HG03571 (cell line): ENCODE results near the gene SUCLG2.
A peak's percentile ranks its signal among the peaks of the same experiment; 100 is the strongest.

Experiments used
- ATAC-seq: cut with Tn5 transposase; IDR thresholded peaks from one replicate; pipeline ENCODE4 v1.9.1; 2021; ENCODE audit not compliant: unreplicated experiment

Gene SUCLG2

GRCh38 chr3:67521053-67521646 is 133.3 kb downstream of the SUCLG2 start:
- ATAC-seq, result peak; percentile 52

GRCh38 chr3:67518236-67518635 is 136.2 kb downstream of the SUCLG2 start:
- ATAC-seq, result no peak

GRCh38 chr3:67517781-67518180 is 136.6 kb downstream of the SUCLG2 start:
- no peak for ATAC-seq

GRCh38 chr3:67516496-67516895 is 137.9 kb downstream of the SUCLG2 start:
- ATAC-seq, result no peak

- ATAC-seq, result no peak
Observed at GRCh38 chr3:67515778-67516177, 138.6 kb downstream of the SUCLG2 start.

GRCh38 chr3:67509471-67510075 is 144.8 kb downstream of the SUCLG2 start:
- no peak for ATAC-seq

GRCh38 chr3:67507584-67507983 is 146.8 kb downstream of the SUCLG2 start:
- no peak for ATAC-seq

- ATAC-seq, result no peak
Observed at GRCh38 chr3:67500709-67501108, 153.7 kb downstream of the SUCLG2 start.

- no peak for ATAC-seq
Observed at GRCh38 chr3:67497746-67498145, 156.7 kb downstream of the SUCLG2 start.

GRCh38 chr3:67495751-67496150 is 158.7 kb downstream of the SUCLG2 start:
- no peak for ATAC-seq

GRCh38 chr3:67493808-67494207 is 160.6 kb downstream of the SUCLG2 start:
- no peak for ATAC-seq

- ATAC-seq, result no peak
Observed at GRCh38 chr3:67490658-67491057, 163.8 kb downstream of the SUCLG2 start.

GRCh38 chr3:67489816-67490215 is 164.6 kb downstream of the SUCLG2 start:
- ATAC-seq, result no peak

- ATAC-seq, result no peak
Observed at GRCh38 chr3:67487564-67488114, 166.8 kb downstream of the SUCLG2 start.

- no peak for ATAC-seq
Observed at GRCh38 chr3:67486883-67487282, 167.5 kb downstream of the SUCLG2 start.

GRCh38 chr3:67484085-67484484 is 170.3 kb downstream of the SUCLG2 start:
- ATAC-seq, result no peak

- ATAC-seq, result no peak
Observed at GRCh38 chr3:67481126-67481525, 173.3 kb downstream of the SUCLG2 start.

- no peak for ATAC-seq
Observed at GRCh38 chr3:67478423-67478822, 176.0 kb downstream of the SUCLG2 start.

GRCh38 chr3:67474311-67474710 is 180.1 kb downstream of the SUCLG2 start:
- no peak for ATAC-seq

GRCh38 chr3:67472674-67473201 is 181.7 kb downstream of the SUCLG2 start:
- no peak for ATAC-seq

GRCh38 chr3:67470207-67470606 is 184.2 kb downstream of the SUCLG2 start:
- no peak for ATAC-seq

GRCh38 chr3:67468511-67468910 is 185.9 kb downstream of the SUCLG2 start:
- no peak for ATAC-seq
